NB4 (cell line): ENCODE measurements around the gene CHTOP.
A peak's percentile ranks its signal among the peaks of the same experiment; 100 is the strongest.

Experiments
- DNase-seq: peaks from one replicate; pipeline ENCODE4 v3.0.0; 2010; ENCODE audit warnings: low read depth
- H3K4me3 ChIP-seq: one replicate; pipeline ENCODE4 v1.5.1; 2011; ENCODE audit warnings: mild to moderate bottlenecking, low read depth, low read length, moderate library complexity
- CTCF ChIP-seq: IDR thresholded peaks from one replicate; pipeline ENCODE4 v1.5.1; 2012; ENCODE audit warnings: low read depth, low read length
- MAX ChIP-seq: IDR thresholded peaks from 2 replicates; pipeline ENCODE4 v1.6.1; 2011; ENCODE audit warnings: low read depth, low read length
- MYC ChIP-seq: IDR thresholded peaks from 2 replicates; pipeline ENCODE4 v1.6.1; 2011; ENCODE audit warnings: low read depth, low read length
- POLR2A ChIP-seq: IDR thresholded peaks from 2 replicates; pipeline ENCODE4 v1.6.1; 2011; ENCODE audit warnings: mild to moderate bottlenecking; ENCODE audit not compliant: insufficient read length; ENCODE audit errors: extremely low read depth

Gene CHTOP

GRCh38 chr1:153610811-153611301 is 23.0 kb upstream of the CHTOP start:
- no peak overlapping the region for H3K4me3 ChIP-seq
- peak; percentile 75 for DNase-seq
- peak; percentile 64 for TF ChIP-seq MYC
- TF ChIP-seq POLR2A, result no peak
- TF ChIP-seq MAX, result peak; percentile 85
- TF ChIP-seq CTCF, result no peak

DNA sequence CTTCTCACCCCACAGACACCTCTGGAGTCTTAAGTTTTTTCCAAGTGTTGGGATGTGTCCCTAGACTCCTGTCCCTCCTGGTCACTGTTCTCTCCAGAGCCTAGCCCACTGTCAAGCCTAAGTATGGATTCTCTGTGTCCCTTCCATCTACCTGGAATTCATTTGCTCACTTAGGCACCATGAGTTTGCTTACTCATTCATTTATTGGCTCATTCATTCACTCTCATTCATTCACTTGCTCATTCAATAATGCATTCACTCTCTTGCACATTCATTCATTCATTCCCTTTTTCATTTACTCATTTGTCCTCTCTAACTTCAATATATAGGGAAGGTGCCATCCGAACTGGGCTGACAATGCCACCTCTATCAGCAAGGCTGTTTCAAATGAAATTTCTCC is 22.5 kb upstream of the CHTOP start:
- no peak for DNase-seq
- TF ChIP-seq MYC (no peak), POLR2A (no peak), MAX (no peak), CTCF (no peak)
- H3K4me3 ChIP-seq, result no peak overlapping the region

GRCh38 chr1:153612111-153612754 is 21.6 kb upstream of the CHTOP start:
- H3K4me3 ChIP-seq, result no peak overlapping the region
- TF ChIP-seq MAX (no peak), POLR2A (no peak), CTCF (no peak), MYC (no peak)
- no peak for DNase-seq

- no peak within 1 kb of the TSS for H3K4me3 ChIP-seq
- TF ChIP-seq MYC, result no peak
- no peak for TF ChIP-seq POLR2A
- no peak for TF ChIP-seq MAX
- no peak for TF ChIP-seq CTCF
- DNase-seq, result no peak
Measured at GRCh38 chr1:153612755-153613331, 21.0 kb upstream of the CHTOP start, which contains the start of gene S100A16. S100A16 (minus strand) TSS chr1:153613137; CDS start chr1:153608151, 4,986 bp downstream.

- H3K4me3 ChIP-seq, result no peak overlapping the region
- DNase-seq, result no peak
- no peak for TF ChIP-seq CTCF
- TF ChIP-seq MAX, result no peak
- no peak for TF ChIP-seq MYC
- TF ChIP-seq POLR2A, result no peak
Measured at GRCh38 chr1:153613406-153613805, 20.5 kb upstream of the CHTOP start.
